ENCODE measurements around the gene MAGEB16.

DNA sequence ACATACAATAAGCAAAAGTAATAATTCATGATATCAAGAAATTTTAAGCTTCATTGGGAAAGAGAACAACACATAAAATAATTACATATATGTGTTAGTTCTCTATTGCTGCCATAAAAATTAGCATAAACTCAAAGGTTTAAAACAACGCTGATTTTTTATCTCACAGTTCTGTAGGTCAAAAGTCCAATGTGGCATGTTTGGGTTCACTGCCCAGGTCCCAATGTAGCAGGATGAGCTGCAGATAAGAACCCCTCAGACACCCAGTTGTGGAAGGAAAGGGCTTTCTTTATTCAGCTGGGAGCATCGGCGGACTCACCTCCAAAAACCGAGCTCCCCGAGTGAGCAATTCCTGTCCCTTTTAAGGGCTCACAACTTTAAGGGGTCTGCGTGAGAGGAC, 13.1 kb upstream of the MAGEB16 start:
- TF ChIP-seq YY1 (IDR thresholded peaks at IDR 0.05; ENCODE audit: insufficient read depth, insufficient read length) (no peak), ZNF274 (IDR thresholded peaks at IDR 0.05; ENCODE audit: low read depth, low read length) (no peak)
